ENCODE data around the gene HECW1.
"Not testable (repeated sequence)": the region's sequence is repeated elsewhere in the genome, so short reads cannot be mapped to it uniquely, and the experiment has no call there.

Gene HECW1

GRCh38 chr7:43481902-43482678, 369.6 kb downstream of the HECW1 start:
- DNase-seq, result no peak

DNA sequence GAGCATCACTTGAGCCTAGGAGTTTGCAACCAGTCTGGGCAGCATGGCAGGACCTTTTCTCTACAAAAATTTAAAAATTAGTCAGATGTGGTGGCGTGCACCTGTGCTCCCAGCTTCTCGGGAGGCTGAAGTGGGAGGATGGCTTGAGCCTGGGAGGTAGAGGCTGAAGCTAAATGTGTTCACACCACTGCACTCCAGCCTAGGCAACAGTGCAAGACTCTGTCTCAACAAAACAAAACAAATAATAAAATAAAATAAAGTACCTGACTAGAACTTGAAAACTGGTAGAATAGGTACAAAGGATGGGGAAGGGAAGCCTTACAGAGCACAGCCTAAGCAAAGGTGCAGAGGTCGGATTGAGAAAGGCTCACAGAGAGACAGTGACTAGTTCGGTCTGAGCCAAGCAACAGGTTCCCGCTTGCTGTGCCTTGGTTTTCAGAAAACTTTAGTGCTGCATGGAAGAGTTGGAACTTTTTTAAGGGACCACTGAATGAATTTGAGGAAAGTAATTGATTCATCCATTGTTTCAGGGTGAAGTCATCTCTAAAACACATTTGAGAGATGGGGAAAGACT, 370.3 kb downstream of the HECW1 start:
- no peak for DNase-seq

- DNase-seq, result no peak
Measured at GRCh38 chr7:43484678-43485395, 372.4 kb downstream of the HECW1 start.

GRCh38 chr7:43485580-43485979, 373.1 kb downstream of the HECW1 start:
- DNase-seq, result no peak

DNA sequence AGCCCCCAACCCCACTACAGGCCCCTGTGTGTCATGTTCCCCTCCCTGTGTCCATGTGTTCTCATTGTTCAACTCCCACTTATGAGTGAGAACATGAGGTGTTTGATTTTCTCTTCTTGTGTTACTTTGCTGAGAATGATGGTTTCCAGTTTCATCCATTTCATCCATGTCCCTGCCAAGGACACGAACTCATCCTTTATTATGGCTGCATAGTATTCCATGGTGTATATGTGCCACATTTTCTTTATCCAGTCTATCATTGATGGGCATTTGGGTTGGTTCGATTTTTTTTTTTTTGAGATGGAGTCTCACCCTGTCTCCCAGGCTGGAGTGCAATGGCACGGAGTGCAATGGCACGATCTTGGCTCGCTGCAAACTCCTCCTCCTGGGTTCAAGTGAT, 373.6 kb downstream of the HECW1 start:
- DNase-seq, result not testable (repeated sequence)

DNA sequence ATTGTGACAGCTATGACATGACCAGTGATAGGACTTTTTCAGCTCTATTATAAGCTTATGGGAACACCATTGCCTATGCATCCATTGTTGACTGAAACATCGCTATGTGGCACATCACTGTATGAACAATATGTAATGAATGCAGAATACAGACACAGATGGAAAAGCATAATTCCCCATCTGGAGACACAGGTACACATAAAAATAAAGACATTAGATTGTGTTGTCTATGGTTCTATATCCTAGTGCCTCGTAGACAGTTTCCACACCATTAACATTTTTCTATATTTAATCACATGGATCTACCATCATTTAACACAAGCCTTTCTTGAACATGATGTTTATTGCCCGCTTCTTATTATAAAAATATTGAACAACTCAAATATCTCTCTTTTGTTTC, 374.2 kb downstream of the HECW1 start:
- DNase-seq, result no peak

DNA sequence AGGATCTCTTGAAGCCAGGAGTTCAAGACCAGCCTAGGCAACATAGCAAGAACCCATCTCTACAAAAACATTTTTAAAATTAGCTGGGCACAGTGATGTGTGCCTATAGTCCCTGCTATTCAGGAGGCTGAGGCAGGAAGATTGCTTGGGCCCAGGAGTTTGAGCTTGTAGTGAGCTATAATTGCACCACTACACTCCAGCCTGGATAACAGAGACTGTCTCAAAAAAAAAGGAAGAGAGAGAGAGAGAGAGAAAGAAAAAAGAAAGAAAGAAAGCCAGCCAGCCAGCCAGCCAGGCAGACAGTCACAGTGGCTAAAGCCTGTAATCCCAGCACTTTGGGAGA, 375.3 kb downstream of the HECW1 start:
- no peak for DNase-seq

DNA sequence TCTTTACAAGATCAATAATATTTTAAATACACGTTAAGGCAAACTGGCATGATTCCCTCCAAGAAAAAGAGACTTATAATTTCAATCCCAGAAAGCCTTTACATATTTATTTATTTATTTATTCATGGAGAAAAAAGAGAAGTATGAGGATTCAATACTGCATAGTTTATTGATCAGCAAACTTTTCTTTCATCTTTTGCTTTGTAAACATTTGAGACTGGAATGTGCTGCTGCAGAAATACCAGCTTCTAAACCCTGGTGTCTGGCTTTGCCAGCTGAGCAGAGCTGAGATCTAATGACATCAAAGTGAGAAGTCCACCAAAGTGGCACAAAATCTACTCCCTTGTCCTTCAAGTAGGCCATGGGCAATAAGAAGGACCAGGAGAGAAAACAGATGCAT, 376.8 kb downstream of the HECW1 start:
- DNase-seq, result no peak

GRCh38 chr7:43490016-43490415, 377.6 kb downstream of the HECW1 start:
- no peak for DNase-seq

DNA sequence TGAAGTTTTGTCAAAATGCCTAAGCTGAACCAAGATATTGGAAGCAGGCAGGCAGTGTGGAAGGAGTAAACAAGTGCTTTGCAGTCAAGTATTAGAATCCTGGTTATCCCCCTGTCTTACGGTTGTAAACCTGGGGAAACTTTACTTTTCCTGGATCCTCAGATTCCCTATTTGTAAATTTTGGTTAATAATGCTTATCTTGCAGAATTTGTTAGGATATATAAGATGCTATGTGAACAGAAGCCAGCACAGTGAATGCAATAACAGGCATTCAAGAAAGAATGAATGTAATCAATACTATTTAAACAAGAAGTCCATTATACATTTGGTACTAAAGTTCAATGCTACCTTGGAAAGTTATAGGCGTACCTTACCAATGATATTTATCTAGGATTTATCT, 378.7 kb downstream of the HECW1 start:
- no peak for DNase-seq

- DNase-seq, result no peak
Measured at GRCh38 chr7:43491984-43492383, 379.5 kb downstream of the HECW1 start.

DNA sequence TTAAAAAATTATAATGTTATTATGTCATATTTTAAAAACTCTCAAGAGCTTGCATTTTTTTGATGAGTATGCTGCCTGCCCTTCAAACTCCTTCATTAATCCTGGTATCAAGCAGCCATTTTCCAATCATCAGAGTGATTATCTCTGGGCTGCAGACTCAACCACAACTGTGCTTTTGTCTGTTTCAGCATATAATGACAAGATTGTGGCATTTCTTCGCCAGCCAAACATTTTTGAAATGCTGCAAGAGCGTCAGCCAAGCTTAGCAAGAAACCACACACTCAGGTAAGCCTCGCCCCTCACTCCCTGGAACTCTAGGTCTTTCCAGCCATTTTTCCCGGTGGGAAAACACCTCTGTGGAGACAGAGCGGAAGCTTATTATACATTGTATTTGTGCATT, 380.4 kb downstream of the HECW1 start:
- DNase-seq, result no peak

GRCh38 chr7:43495572-43495971, 383.1 kb downstream of the HECW1 start:
- DNase-seq, result no peak

DNA sequence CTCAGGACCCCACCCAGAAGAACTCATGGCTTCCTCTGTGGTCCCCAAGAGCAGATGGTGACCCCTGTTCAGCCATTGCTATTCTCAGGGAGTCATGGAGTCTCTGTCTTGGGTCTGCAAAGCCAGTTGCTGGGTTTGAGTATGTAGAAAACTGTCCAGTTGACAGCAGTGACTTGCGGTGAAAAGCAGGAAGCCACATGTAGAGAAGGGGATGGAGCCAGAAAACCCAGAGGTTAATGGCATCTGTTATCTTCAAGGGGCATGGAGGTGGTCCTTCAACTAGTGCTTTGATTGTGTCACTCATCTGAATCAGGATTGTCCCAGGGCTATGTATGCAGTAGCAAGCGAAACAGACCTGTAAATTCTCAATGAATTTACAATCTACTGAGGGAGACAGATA, 384.1 kb downstream of the HECW1 start:
- no peak for DNase-seq

DNA sequence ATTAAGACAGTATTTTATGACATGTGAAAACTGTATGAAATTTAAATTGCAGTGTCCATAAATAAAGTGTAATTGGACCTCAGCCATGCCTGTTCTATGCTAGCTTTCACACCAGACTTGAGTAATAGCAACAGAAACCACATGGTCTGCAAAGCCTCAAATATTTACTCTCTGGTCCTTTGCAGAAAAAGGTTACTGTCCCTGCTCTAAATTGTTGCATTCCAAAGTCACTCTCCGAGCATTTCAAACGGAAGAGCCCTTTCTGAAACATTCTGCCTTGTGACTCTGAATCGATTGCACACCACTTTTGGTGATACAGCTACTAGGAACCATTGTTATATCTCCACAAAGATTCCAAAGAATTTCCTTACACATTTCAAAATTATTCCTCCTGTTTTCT, 389.4 kb downstream of the HECW1 start:
- DNase-seq, result no peak

DNA sequence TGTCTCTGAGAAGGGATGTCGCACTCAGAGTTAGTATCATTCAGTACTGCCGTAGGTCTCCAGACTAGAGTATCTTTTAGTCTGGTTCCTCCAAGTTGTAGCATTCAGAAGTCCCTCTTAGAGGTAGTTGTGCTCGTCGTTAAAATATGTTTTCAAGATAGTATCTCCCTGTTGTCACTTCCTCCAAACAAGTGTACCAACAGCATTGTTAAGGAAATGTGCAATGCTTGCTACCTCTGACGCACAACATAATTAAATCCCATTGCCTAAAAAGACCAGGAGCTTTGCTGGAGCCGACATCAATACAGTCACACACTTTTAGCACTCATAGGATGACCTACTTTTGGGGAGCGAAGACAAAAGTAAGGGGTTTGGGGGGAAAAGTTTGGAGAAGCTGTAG, 390.5 kb downstream of the HECW1 start:
- no peak for DNase-seq

GRCh38 chr7:43505412-43505811, 393.0 kb downstream of the HECW1 start:
- DNase-seq, result no peak

- no peak for DNase-seq
Measured at GRCh38 chr7:43506460-43506859, 394.0 kb downstream of the HECW1 start.

DNA sequence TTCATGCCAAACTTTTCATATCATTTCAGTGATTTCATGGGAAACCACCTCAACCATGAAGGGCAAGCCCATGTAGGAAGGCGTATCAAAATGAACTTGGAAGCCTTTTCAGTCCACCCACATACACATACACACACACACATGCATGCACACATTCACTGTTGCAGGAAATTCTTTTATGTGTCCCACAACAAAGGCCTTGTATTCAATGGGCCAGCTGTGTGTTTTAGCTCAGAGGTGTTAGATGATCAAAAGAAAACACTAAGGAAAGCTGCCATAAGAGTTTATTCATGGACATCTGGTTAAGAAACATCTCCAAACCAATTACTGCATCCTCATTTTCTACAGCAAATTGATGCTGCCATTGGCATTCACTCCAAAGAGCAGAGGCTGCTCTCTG, 396.0 kb downstream of the HECW1 start:
- DNase-seq, result no peak

- no peak for DNase-seq
Measured at GRCh38 chr7:43509906-43510305, 397.5 kb downstream of the HECW1 start.

DNA sequence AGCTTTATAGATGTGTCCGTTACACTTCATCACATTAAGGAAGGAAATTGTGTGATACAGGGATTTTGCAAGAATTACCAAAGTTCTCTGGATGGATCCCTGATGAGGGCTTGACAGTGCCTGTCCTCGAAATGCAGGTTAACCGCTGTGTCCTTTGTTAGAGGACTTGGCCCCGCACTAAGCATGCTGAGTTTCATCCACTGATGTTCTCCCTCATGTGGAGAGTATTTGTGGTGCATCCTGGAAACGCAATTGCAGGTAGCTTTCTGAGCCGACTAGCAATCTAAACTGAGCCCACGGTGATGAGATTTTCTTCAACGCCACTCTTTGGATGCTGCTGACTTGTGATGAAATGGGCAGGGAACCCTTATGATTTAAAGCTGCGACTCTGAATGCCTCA, 398.6 kb downstream of the HECW1 start:
- no peak for DNase-seq

DNA sequence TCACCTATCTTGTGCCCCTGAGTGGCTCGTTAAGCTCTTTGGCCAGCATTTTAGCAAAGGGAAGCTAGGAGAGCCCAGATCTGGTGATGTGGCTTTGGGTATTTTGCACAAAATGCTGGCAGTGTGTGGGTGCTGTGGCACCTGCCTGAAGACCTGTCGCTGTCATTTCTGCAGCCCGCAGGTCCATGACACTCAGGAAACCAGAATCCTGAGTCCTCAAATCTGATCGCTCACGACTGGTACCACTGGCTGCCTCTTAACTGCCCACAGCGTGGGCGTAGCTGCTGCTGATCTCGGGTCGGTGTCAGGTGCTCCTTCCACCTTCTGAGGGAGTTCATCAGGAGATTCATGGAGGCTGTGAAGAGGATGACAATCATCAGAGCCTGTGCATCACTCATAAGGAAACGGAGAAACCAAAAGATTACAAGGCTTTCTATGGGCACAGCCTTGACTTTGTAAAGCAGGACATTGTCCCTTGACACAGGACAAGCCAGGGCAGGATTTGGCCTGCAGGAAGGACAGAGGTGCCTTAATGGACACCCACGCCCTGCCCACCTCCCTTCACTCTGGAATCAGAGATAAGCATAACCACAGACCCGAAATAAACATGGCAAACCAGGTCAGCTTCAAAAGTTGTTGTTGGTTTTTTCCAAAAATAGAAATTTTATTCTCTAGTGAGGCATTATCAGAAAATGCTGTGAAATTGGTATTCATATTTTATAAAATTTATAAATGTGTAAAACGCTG, 399.5 kb downstream of the HECW1 start:
- DNase-seq, result no peak

- no peak for DNase-seq
Measured at GRCh38 chr7:43513251-43513650, 400.8 kb downstream of the HECW1 start.

All from activated gamma-delta T cell (primary cell).